ENCODE results near the gene NBDY.
"Not testable (repeated sequence)": the region's sequence is repeated elsewhere in the genome, so short reads cannot be mapped to it uniquely, and the experiment has no call there.

NBDY gene

DNA sequence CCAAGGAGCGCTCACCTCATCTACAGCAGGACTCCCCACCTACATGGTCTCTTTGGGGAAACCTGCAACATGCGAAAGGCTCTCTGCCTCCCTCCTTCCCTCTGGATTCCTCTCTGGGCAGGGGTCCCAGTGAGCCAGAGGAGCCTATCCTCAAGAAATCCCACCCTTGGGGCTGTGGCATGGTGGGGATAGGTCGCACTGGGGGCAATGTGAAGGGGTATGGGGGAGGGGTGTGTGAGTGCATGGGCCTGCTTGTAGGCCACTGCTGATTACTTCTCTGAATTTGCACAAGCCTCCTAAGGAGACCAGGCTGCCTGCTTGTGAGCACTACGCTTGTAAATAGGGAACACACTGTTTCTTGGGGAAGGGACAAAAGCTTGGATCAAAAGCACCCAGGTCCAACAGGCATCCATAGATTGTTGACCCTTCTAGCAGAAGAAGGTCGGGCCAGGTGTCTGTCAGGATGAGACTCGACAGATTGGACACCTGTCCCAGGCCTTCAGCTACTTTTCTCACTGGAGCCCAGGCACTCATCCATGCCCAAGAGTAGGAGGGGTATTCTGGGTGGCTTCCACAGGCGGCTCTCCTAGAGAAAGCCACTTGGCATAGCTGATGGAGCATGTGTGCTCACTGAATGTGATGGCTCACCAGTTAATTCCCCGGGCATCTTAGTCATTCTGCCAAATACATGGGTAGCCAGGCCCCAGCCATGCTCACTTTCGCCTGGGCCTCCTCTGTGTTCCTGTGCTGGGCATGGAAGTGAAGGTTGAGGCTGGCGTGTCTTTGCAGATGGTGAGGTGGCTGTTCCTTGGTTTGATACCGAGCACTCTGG, 75.0 kb downstream of the NBDY start:
- no peak for DNase-seq

DNA sequence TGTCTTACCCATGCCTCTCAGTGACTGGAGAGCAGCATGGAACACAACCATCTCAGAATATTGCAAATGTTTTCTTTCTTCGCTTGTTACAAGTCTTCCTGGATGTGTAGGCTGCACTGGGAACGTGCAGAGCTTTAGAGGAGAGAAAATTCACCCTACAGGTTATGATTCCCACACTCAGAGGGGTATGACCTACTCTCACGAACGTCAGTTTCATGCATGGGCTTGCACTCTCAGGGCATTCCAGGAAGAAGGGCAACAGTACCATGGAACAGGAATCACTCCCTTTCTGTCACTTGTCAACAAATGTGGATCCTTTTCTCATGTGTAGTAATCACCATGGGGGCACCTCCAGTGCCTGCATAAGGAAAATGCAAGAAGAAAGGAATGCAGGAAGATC, 75.8 kb downstream of the NBDY start:
- no peak for DNase-seq

GRCh38 chrX:56805399-56805798, 76.4 kb downstream of the NBDY start:
- DNase-seq, result no peak

DNA sequence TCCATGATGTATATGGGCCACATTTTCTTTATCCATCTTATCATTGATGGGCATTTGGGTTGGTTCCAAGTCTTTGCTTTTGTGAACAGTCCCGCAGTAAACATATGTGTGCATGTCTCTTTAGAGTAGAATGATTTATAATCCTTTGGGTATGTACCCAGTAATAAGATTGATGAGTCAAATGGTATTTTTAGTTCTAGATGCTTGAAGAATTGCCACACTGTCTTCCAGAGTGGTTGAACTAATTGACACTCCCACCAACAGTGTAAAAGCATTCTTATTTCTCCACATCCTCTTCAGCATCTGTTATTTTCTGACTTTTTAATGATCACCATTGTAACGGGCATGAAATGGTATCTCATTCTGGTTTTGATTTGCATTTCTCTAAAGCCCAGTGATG, 77.1 kb downstream of the NBDY start:
- DNase-seq, result not testable (repeated sequence)

GRCh38 chrX:56811599-56811998, 82.6 kb downstream of the NBDY start:
- no peak for DNase-seq

GRCh38 chrX:56812515-56813105, 83.6 kb downstream of the NBDY start:
- no peak for DNase-seq

DNA sequence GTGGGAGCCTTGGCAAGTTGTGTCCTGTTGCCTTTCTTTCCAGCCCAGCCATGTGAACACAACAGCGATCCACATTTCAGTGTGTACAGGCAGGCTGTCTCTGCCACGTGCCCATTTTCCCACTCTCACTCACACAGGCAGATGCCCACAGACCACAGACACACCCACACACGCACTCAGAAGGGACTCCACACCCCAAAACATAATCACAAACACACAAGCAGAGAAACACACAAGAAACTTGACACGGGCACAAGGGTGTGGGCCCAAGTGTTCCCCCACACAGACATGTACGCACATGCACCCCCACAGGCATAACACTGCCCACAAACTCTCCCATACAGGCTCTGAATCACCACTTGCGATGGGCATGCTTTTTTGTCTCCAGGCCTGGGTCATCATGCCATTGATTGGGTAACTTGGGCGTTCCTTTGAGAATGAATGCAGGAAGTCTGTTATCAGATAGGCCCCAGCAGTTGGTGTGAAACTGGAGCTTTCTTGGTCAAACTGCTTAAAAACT, 84.3 kb downstream of the NBDY start:
- DNase-seq, result no peak

GRCh38 chrX:56817179-56817578, 88.1 kb downstream of the NBDY start:
- DNase-seq, result no peak

DNA sequence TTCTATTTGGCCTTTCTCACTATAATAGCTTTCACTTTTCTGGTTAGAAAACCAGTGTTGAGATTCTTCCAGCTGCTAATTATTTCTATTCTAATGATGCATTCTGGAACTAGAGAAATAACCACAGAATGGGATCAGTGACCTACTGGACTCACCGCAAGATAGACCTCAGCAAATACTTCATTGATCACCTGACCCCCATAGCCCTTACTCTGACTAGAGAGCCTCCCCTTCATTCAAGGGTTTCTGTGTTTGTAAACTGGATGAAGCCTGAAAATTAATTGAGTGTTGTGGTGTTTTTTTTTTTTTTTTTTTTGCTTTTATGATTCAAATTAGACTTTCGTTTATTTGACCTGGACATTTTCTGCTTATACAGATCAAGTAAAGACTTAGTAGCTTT, 97.0 kb downstream of the NBDY start:
- no peak for DNase-seq

DNA sequence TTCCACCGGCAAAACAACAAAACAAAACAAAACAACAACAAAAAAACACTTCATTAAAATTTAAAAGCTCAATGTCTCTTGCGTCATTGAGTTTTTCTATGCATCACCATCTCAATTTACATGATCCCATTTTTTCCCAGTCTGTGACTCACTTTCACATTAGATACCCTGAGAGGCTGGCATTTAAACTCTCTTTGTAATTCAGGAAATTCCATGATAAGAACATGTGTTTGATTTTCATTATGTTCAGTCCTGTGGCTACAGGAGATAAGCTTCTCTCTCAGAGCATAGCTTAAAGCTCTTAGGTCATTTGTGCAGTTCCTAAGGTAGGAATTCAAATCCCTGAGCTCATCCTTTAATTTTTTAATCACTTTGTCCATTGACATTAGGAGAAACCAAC, 104.6 kb downstream of the NBDY start:
- no peak for DNase-seq

- DNase-seq, result no peak
Measured at GRCh38 chrX:56853436-56853835, 124.4 kb downstream of the NBDY start.

- DNase-seq, result no peak
Measured at GRCh38 chrX:56857042-56857441, 128.0 kb downstream of the NBDY start.

DNA sequence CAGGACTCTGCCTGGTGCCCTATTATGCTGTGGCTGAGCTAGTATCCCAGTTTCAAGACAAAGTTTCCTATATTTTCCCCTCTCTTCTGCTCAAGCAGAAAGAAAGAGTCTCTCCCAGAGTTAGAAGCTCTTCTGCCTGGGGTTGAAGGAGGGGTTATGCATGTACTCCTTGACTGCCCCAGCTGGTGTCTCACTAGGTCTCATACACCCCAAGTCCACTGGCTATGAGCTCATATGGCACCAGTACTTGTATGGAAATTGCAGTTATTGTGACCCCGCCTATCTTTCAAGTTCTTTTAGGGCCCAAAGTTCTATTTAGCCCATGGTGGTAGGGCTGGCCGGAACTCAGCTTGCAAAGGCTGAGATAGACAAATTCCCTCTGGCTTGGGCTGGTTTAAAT, 131.8 kb downstream of the NBDY start:
- no peak for DNase-seq
